Stomach (tissue), 9 donors: ENCODE measurements around the gene GABARAP. TPM values are rescaled to one million over a fixed set of nuclear protein-coding genes. Genes with fewer than 3 reads are reported as not detected.

Experiments
- DNase-seq, 2 donors: peaks; one replicate each; pipeline versions ENCODE4 v3.0.0 to v3.0.0-alpha.2; 2013 to 2019
- H3K27ac ChIP-seq, 5 donors: fragments of 200-600 bp in 4 of 5; sonication (generic) in 4 of 5; one replicate each; pipeline ENCODE4 v1.5.1; 2013 to 2019; ENCODE audit warnings: mild to moderate bottlenecking in 1 of 5, moderate library complexity in 1 of 5
- H3K27me3 ChIP-seq, 3 donors: fragments of 200-600 bp; sonication (generic); one replicate each; pipeline ENCODE4 v1.5.1; 2017 to 2019; ENCODE audit warnings: mixed run types in 1 of 3
- H3K36me3 ChIP-seq, 4 donors: fragments of 200-600 bp; sonication (generic); 1 replicate in 3 of 4; 2 replicates in 1 of 4; pipeline ENCODE4 v1.5.1; 2016 to 2019
- H3K4me1 ChIP-seq, 4 donors: fragments of 200-600 bp; sonication (generic); one replicate each; pipeline ENCODE4 v1.5.1; 2016 to 2019
- H3K4me3 ChIP-seq, 4 donors: fragments of 200-600 bp; sonication (generic) in 3 of 4; one replicate each; pipeline ENCODE4 v1.5.1; 2016 to 2019; ENCODE audit warnings: mild to moderate bottlenecking in 1 of 4
- H3K9me3 ChIP-seq, 4 donors: fragments of 200-600 bp; sonication (generic); one replicate each; pipeline ENCODE4 v1.5.1; 2016 to 2019
- CTCF ChIP-seq, 7 experiments: fragments of 450-650 bp in 4 of 7; fragments of 200-600 bp in 3 of 7; sonication (generic) in 3 of 7; IDR thresholded peaks; one replicate each; pipeline ENCODE4 v1.5.1; 2016 to 2019; ENCODE audit warnings: antibody characterized with exemption in 7 of 7, control low read depth in 2 of 7, mild to moderate bottlenecking in 1 of 7
- EP300 ChIP-seq: sonication (generic); formaldehyde crosslinking; IDR thresholded peaks from one replicate; pipeline ENCODE4 v1.6.1; 2017; ENCODE audit warnings: antibody characterized with exemption
- POLR2A ChIP-seq, 4 donors: fragments of 450-650 bp; IDR thresholded peaks; one replicate each; pipeline ENCODE4 v1.6.1; 2016; ENCODE audit warnings: antibody characterized with exemption in 4 of 4, control low read depth in 2 of 4, mild to moderate bottlenecking in 1 of 4, moderate library complexity in 1 of 4
- POLR2AphosphoS5 ChIP-seq, 3 donors: sonication (generic); formaldehyde crosslinking; IDR thresholded peaks; one replicate each; pipeline ENCODE4 v1.6.1; 2016; ENCODE audit warnings: antibody characterized with exemption in 3 of 3
- WGBS, 5 donors: extraction: QIAGEN DNeasy Blood & Tissue Kit in 3 of 5; methylation state at CpG; one replicate each; pipeline versions ENCODE4 v1.1.5 to v1.1.7; 2013 to 2018; 5-methylcytosine and 5-hydroxymethylcytosine counted together
- intact Hi-C: fragments of 100-400 bp; cut with DNase I; formaldehyde crosslinking; loops from one replicate; pipeline ENCODE4 v1.15.1; 2023; ENCODE audit warnings: low total_unique reads
- polyA plus RNA-seq, 3 donors: library from polyadenylated mRNA; stranded (reverse); fragments of 200-250 nt; gene quantifications; one replicate each; pipeline ENCODE4 v1.2.3, GENCODE V29; 2013
- total RNA-seq, 5 donors: library from RNA; depleted of rRNA; stranded (reverse); fragments of >200 nt; gene quantifications; one replicate each; pipeline versions ENCODE4 v1.1.0 to v1.2.3, GENCODE V29; 2014 to 2016
- donor health status: healthy with polysubstance abuse.
- donor health status: Bipolar disorder and iron deficiency.
- donor health status: healthy.

Gene GABARAP
- total and polyA plus RNA-seq, 8 donors: 111 to 1,252 (median 404) TPM

GRCh38 chr17:7208754-7209460 is 33.3 kb downstream of the GABARAP start:
- H3K4me3 ChIP-seq: no peak overlapping the region
- no peak for TF ChIP-seq POLR2A (IDR thresholded peaks at IDR 0.05)
- TF ChIP-seq CTCF (IDR thresholded peaks at IDR 0.05): no peak
- TF ChIP-seq POLR2AphosphoS5 (IDR thresholded peaks at IDR 0.05): no peak
- H3K27me3 ChIP-seq: peaks cover 0 to 39% (median 0%) of the 10 kb centered on the region in 3 donors
- intact Hi-C loops: no loop called here
- no peaks in the 10 kb centered on the region for H3K9me3 ChIP-seq
- peaks cover 16 to 50% (median 30%) of the 10 kb centered on the region in 4 donors for H3K4me1 ChIP-seq
- 66 to 81% (median 75%) methylated on average over 9 of the region's 9 CpGs for WGBS, 5 donors
- H3K27ac ChIP-seq: no peak overlapping the region
- DNase-seq: no peak
- H3K36me3 ChIP-seq: peaks cover 0 to 1% (median under 1%) of the 10 kb centered on the region in 4 donors

GRCh38 chr17:7208027-7208571 is 34.1 kb downstream of the GABARAP start:
- no peak overlapping the region for H3K27ac ChIP-seq
- intact Hi-C loops: no loop called here
- H3K27me3 ChIP-seq: peaks cover 0 to 39% (median 0%) of the 10 kb centered on the region in 3 donors
- H3K36me3 ChIP-seq: peaks cover under 1 to 9% (median 8%) of the 10 kb centered on the region in 4 donors
- no peaks in the 10 kb centered on the region for H3K9me3 ChIP-seq
- no peak for TF ChIP-seq EP300
- no peak for TF ChIP-seq POLR2A (IDR thresholded peaks at IDR 0.05)
- no peak for TF ChIP-seq CTCF (IDR thresholded peaks at IDR 0.05)
- TF ChIP-seq POLR2AphosphoS5 (IDR thresholded peaks at IDR 0.05): no peak
- H3K4me3 ChIP-seq: no peak overlapping the region
- DNase-seq: no peak
- H3K4me1 ChIP-seq: peaks cover 11 to 44% (median 24%) of the 10 kb centered on the region in 4 donors
- 49 to 62% (median 51%) methylated on average over 10 to 21 of the region's 21 CpGs for WGBS, 5 donors

- Histone ChIP-seq H3K36me3 (peaks cover 7 to 16% (median 16%) of the 10 kb centered on the region in 4 donors), H3K9me3 (no peaks in the 10 kb centered on the region), H3K4me1 (peaks cover 11 to 44% (median 23%) of the 10 kb centered on the region in 4 donors), H3K27me3 (peaks cover 0 to 38% (median 0%) of the 10 kb centered on the region in 3 donors), H3K27ac (peak overlapping the region in 1 of 5 donors; percentile 51), H3K4me3 (no peak overlapping the region)
- intact Hi-C loops: no loop called here
- peak in 1 of 2 donors; percentile 72 for DNase-seq
- 76 to 85% (median 80%) methylated on average over 24 of the region's 24 CpGs for WGBS, 5 donors
- TF ChIP-seq POLR2AphosphoS5 (IDR thresholded peaks at IDR 0.05) (no peak), EP300 (no peak), POLR2A (IDR thresholded peaks at IDR 0.05) (no peak), CTCF (IDR thresholded peaks at IDR 0.05) (no peak)
These were observed 34.9 kb downstream of the GABARAP start for GRCh38 chr17:7207120-7208001.

- Histone ChIP-seq H3K27ac (peak overlapping the region; percentile 40 to 83 (median 67)), H3K36me3 (peaks cover 7 to 33% (median 30%) of the 10 kb centered on the region in 4 donors), H3K27me3 (peaks cover 0 to 20% (median 0%) of the 10 kb centered on the region in 3 donors), H3K4me3 (peak overlapping the region; percentile 43 to 58 (median 52)), H3K9me3 (no peaks in the 10 kb centered on the region), H3K4me1 (peaks cover 11 to 33% (median 16%) of the 10 kb centered on the region in 4 donors)
- 33 to 57% (median 47%) methylated on average over 8 to 15 of the region's 15 CpGs for WGBS, 5 donors
- intact Hi-C loops: no loop called here
- no peak for DNase-seq
- TF ChIP-seq CTCF (IDR thresholded peaks at IDR 0.05): no peak
- TF ChIP-seq POLR2AphosphoS5 (IDR thresholded peaks at IDR 0.05): no peak
- TF ChIP-seq POLR2A (IDR thresholded peaks at IDR 0.05): no peak
- no peak for TF ChIP-seq EP300
These were observed 36.7 kb downstream of the GABARAP start for GRCh38 chr17:7205561-7205960.
